GM18498 (cell line): ENCODE results near the gene ARHGEF12.
"Not testable (repeated sequence)": the region's sequence is repeated elsewhere in the genome, so short reads cannot be mapped to it uniquely, and the experiment has no call there.

Experiments used
- ATAC-seq: cut with Tn5 transposase; IDR thresholded peaks from one replicate; pipeline ENCODE4 v1.9.1; 2021; ENCODE audit warnings: mild to moderate bottlenecking, moderate library complexity; ENCODE audit not compliant: unreplicated experiment

ARHGEF12 gene

GRCh38 chr11:120486138-120486537 lies 149.9 kb downstream of the ARHGEF12 start:
- ATAC-seq: no peak

GRCh38 chr11:120489799-120490198 lies 153.6 kb downstream of the ARHGEF12 start:
- ATAC-seq: no peak

- no peak for ATAC-seq
Observed at GRCh38 chr11:120492486-120492885, 156.3 kb downstream of the ARHGEF12 start.

- no peak for ATAC-seq
Observed at GRCh38 chr11:120494595-120494994, 158.4 kb downstream of the ARHGEF12 start.

- no peak for ATAC-seq
Observed at GRCh38 chr11:120499088-120499487, 162.9 kb downstream of the ARHGEF12 start.

- ATAC-seq: no peak
Observed at GRCh38 chr11:120499859-120500258, 163.6 kb downstream of the ARHGEF12 start.

GRCh38 chr11:120500414-120501071 lies 164.3 kb downstream of the ARHGEF12 start:
- ATAC-seq: no peak

- no peak for ATAC-seq
Observed at GRCh38 chr11:120501440-120501839, 165.2 kb downstream of the ARHGEF12 start.

GRCh38 chr11:120501976-120502755 lies 166.0 kb downstream of the ARHGEF12 start:
- ATAC-seq: no peak

GRCh38 chr11:120503529-120503928 lies 167.3 kb downstream of the ARHGEF12 start:
- ATAC-seq: not testable (repeated sequence)

GRCh38 chr11:120505801-120506425 lies 169.7 kb downstream of the ARHGEF12 start:
- ATAC-seq: no peak

GRCh38 chr11:120509346-120510053 lies 173.3 kb downstream of the ARHGEF12 start:
- ATAC-seq: no peak

- no peak for ATAC-seq
Observed at GRCh38 chr11:120510406-120511115, 174.3 kb downstream of the ARHGEF12 start.

GRCh38 chr11:120511116-120511819 lies 175.1 kb downstream of the ARHGEF12 start, which contains the start of gene GRIK4:
GRIK4 (plus strand) TSS chr11:120511748; CDS start chr11:120660319, 148,571 bp downstream.
- ATAC-seq: peak; percentile 89

- ATAC-seq: no peak
Observed at GRCh38 chr11:120511820-120512738, 175.9 kb downstream of the ARHGEF12 start.

- no peak for ATAC-seq
Observed at GRCh38 chr11:120512739-120513435, 176.7 kb downstream of the ARHGEF12 start.

GRCh38 chr11:120513436-120514315 lies 177.5 kb downstream of the ARHGEF12 start:
- ATAC-seq: no peak
